PC-3 (cell line): ENCODE results near the gene PRUNE2. TPM values are rescaled to one million over a fixed set of nuclear protein-coding genes. Genes with fewer than 3 reads are reported as not detected.

Experiments
- ATAC-seq: fragments of 200-7000 bp; cut with Tn5 transposase; 2 replicates; pipeline ENCODE4 v1.9.1; 2020; ENCODE audit warnings: mild to moderate bottlenecking, moderate library complexity
- BruUV-seq: library from RNA; stranded (reverse); fragments of 400-500 nt; replicated peaks from 2 replicates; lab custom pipeline; 2021; lab: Mats Ljungman, UMichigan
- CTCF ChIA-PET: fragments of 300-600 bp; sonication (Branson Sonifier 250); formaldehyde crosslinking; loops from one replicate; lab custom pipeline; 2022; ENCODE audit warnings: antibody characterized with exemption; lab: Charles Lee
- POLR2A ChIA-PET: fragments of 300-600 bp; sonication (Branson Sonifier 250); formaldehyde crosslinking; loops from one replicate; lab custom pipeline; 2022; ENCODE audit warnings: antibody characterized with exemption; ENCODE audit not compliant: unreplicated experiment; lab: Charles Lee
- DNase-seq: peaks from one replicate; pipeline ENCODE4 v3.0.0-alpha.2; 2015
- H2AFZ ChIP-seq: fragments of 300-600 bp; sonication (generic); 2 replicates; pipeline ENCODE4 v1.6.0; 2016; ENCODE audit warnings: antibody characterized with exemption, low read length
- H3F3A ChIP-seq: fragments of 300-600 bp; sonication (generic); one replicate; pipeline ENCODE4 v1.6.0; 2017; ENCODE audit warnings: antibody characterized with exemption, low read length, control low read depth, mild to moderate bottlenecking; ENCODE audit not compliant: unreplicated experiment
- H3K27ac ChIP-seq: fragments of 300-600 bp; sonication (generic); 2 replicates; pipeline ENCODE4 v1.5.1; 2016; ENCODE audit warnings: mild to moderate bottlenecking, low read length
- H3K27me3 ChIP-seq: fragments of 300-600 bp; sonication (generic); 2 replicates; pipeline ENCODE4 v1.6.1; 2016; ENCODE audit warnings: low read length, mixed read lengths
- H3K36me3 ChIP-seq: fragments of 300-600 bp; sonication (generic); 2 replicates; pipeline ENCODE4 v1.6.1; 2016; ENCODE audit warnings: low read depth, mixed run types, low read length, mixed read lengths
- H3K4me1 ChIP-seq: fragments of 300-600 bp; sonication (generic); 2 replicates; pipeline ENCODE4 v1.5.1; 2016; ENCODE audit warnings: low read length; ENCODE audit not compliant: insufficient read depth
- H3K4me2 ChIP-seq: fragments of 300-600 bp; sonication (generic); 2 replicates; pipeline ENCODE4 v1.6.0; 2016; ENCODE audit warnings: low read length
- H3K4me3 ChIP-seq: fragments of 300-600 bp; sonication (generic); 2 replicates; pipeline ENCODE4 v1.5.1; 2016; ENCODE audit warnings: mild to moderate bottlenecking, low read length, mixed read lengths
- H3K79me2 ChIP-seq: fragments of 300-600 bp; sonication (generic); 2 replicates; pipeline ENCODE4 v1.6.1; 2017; ENCODE audit warnings: low read length, mixed read lengths
- H3K9ac ChIP-seq: fragments of 300-600 bp; sonication (generic); 2 replicates; pipeline ENCODE4 v1.6.0; 2016; ENCODE audit warnings: mild to moderate bottlenecking, low read length
- H3K9me2 ChIP-seq: fragments of 300-600 bp; sonication (generic); replicated peaks from 2 replicates; pipeline ENCODE4 v1.6.1; 2016; ENCODE audit warnings: mixed run types, low read length, mixed read lengths
- H3K9me3 ChIP-seq: fragments of 300-600 bp; sonication (generic); 2 replicates; pipeline ENCODE4 v1.6.1; 2016; ENCODE audit warnings: low read length, mixed read lengths
- H4K20me1 ChIP-seq: fragments of 300-600 bp; sonication (generic); 2 replicates; pipeline ENCODE4 v1.6.1; 2016; ENCODE audit warnings: low read length, mixed read lengths
- EZH2 ChIP-seq: fragments of 300-600 bp; sonication (generic); IDR thresholded peaks from one replicate; pipeline ENCODE4 v1.6.1; 2017; ENCODE audit warnings: antibody characterized with exemption, mild to moderate bottlenecking, low read length; ENCODE audit not compliant: unreplicated experiment
- EZH2phosphoT487 ChIP-seq: fragments of 300-600 bp; sonication (generic); IDR thresholded peaks from 2 replicates; pipeline ENCODE4 v1.6.1; 2018; ENCODE audit warnings: mild to moderate bottlenecking, antibody characterized with exemption, low read length, borderline replicate concordance
- intact Hi-C: fragments of 100-400 bp; cut with micrococcal nuclease; formaldehyde crosslinking; loops from 2 replicates; pipeline ENCODE4 v1.9.0; 2023
- total RNA-seq: library from RNA; depleted of rRNA; stranded (reverse); fragments of >200 nt; gene quantifications from 2 replicates; pipeline ENCODE4 v1.2.3, GENCODE V29; 2014
- TF ChIP-seq, protein P1 (sequence below): fragments of 300-600 bp; sonication (generic); conservative IDR thresholded peaks from 2 replicates; pipeline ENCODE4 v1.5.1; 2017; ENCODE audit warnings: antibody characterized with exemption, low read depth, mild to moderate bottlenecking, low read length

Gene PRUNE2
- total RNA-seq, 1 experiment from 2014 or later, result not detected

DNA sequence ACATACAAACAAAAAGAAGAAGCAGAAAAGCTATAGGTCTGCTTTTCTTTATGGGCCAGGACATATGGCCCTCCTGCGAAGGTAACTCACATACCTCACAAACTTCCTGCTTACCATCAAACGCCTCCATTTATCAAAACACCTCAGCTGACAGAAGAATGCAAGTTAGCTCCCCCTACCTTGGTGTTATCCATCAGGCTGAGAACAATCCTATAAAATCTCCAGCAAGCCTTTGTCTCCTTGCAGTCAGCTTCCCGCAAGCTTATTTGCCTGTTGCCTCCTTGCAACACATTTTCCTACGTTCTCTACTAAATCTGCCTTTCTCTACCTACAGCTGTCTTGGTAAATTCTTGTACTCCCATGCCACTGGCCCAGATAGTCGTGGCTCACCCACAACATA lies 164.4 kb downstream of the PRUNE2 start:
- POLR2A ChIA-PET, result interaction anchor here (0.6 kb wide), 1 partner anchor 60 kb away, joined by 4 read pairs; no protein-coding TSS in a partner anchor
- TF ChIP-seq, protein P1, sequence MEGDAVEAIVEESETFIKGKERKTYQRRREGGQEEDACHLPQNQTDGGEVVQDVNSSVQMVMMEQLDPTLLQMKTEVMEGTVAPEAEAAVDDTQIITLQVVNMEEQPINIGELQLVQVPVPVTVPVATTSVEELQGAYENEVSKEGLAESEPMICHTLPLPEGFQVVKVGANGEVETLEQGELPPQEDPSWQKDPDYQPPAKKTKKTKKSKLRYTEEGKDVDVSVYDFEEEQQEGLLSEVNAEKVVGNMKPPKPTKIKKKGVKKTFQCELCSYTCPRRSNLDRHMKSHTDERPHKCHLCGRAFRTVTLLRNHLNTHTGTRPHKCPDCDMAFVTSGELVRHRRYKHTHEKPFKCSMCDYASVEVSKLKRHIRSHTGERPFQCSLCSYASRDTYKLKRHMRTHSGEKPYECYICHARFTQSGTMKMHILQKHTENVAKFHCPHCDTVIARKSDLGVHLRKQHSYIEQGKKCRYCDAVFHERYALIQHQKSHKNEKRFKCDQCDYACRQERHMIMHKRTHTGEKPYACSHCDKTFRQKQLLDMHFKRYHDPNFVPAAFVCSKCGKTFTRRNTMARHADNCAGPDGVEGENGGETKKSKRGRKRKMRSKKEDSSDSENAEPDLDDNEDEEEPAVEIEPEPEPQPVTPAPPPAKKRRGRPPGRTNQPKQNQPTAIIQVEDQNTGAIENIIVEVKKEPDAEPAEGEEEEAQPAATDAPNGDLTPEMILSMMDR, result no peak
- TF ChIP-seq EZH2phosphoT487, result no peak
- no peak for TF ChIP-seq EZH2
- Histone ChIP-seq H3K27ac (no peak overlapping the region), H3K4me3 (no peak overlapping the region), H3K79me2 (no peaks in the 10 kb centered on the region), H3K9ac (no peak overlapping the region), H4K20me1 (no peaks in the 10 kb centered on the region), H2AFZ (no peak overlapping the region), H3K4me2 (no peak overlapping the region), H3F3A (no peaks in the 10 kb centered on the region), H3K36me3 (no peaks in the 10 kb centered on the region), H3K9me3 (no peaks in the 10 kb centered on the region), H3K9me2 (no peaks in the 10 kb centered on the region), H3K4me1 (no peaks in the 10 kb centered on the region), H3K27me3 (peaks cover 16% of the 10 kb centered on the region; the same call in 1 of the 2 replicates)
- intact Hi-C loops, result no loop called here
- CTCF ChIA-PET, result no interaction called here
- DNase-seq, result no peak
- no peak for ATAC-seq
- no TSS peak for BruUV-seq

DNA sequence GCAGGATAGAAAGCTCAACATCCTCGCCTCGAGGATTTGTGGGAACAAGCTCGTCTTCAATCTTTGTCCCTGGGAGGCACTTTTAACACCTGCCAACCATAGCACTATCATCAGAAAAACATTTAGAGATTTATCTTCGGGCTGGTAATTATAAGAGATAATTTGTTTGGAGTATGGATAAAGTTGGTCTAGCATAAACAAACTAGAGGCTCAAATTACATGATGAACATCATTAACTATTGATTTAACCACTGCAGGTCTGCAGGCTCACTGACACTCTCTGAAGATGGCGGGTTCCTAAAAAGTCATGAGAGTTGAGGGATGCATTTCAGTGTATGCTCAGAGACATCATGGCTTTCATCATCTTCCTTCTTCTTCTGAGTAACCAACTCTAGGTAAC lies 167.5 kb downstream of the PRUNE2 start:
- ATAC-seq (no peak), DNase-seq (no peak)
- H3K79me2 ChIP-seq, result no peaks in the 10 kb centered on the region
- no peak overlapping the region for H3K9ac ChIP-seq
- peaks cover 16% of the 10 kb centered on the region; the same call in 1 of the 2 replicates for H3K27me3 ChIP-seq
- no peaks in the 10 kb centered on the region for H3K9me3 ChIP-seq
- POLR2A ChIA-PET, result no interaction called here
- intact Hi-C loops, result no loop called here
- TF ChIP-seq EZH2, result no peak
- TF ChIP-seq, protein P1, result no peak
- TF ChIP-seq EZH2phosphoT487, result no peak
- H3K4me2 ChIP-seq, result no peak overlapping the region
- no peak overlapping the region for H2AFZ ChIP-seq
- H4K20me1 ChIP-seq, result no peaks in the 10 kb centered on the region
- BruUV-seq, result no TSS peak
- no peaks in the 10 kb centered on the region for H3K9me2 ChIP-seq
- CTCF ChIA-PET, result no interaction called here
- H3K4me1 ChIP-seq, result no peaks in the 10 kb centered on the region
- no peaks in the 10 kb centered on the region for H3K36me3 ChIP-seq
- H3F3A ChIP-seq, result no peaks in the 10 kb centered on the region
- no peak overlapping the region for H3K4me3 ChIP-seq
- no peak overlapping the region for H3K27ac ChIP-seq

DNA sequence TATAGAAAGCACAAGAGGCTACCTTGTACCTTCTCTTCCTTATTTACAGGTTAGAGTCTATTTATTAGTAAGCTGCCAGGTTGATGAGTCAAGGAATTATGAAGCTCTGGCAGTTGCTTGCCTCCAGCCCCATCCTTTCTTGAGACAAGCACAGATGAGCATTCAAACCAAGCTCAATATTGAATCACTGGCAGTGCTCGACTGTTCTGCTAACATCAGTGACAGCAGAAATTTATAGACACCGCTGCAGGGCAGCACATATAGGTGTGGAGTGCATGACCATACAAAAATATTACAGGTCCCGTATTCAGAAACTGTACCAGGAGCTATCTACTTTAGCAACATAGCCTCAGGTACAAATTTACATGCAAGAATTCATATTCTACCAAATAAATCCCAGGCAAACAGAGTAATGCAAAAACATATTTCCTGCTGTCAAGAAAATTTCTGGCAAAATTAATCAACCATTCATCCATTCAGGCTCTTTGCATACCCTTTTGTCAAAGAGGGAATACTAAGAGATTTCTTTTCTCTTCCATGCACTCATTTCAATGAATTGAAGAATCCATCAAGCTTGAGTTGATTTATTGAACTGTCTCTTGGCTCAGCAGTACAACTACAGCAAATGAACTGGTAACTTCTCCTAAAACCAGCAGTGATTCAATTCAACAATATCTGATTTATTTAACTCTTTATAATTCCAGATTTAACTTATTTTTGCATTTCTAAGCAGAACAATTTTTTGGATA lies 168.6 kb downstream of the PRUNE2 start:
- Histone ChIP-seq H3K27ac (no peak overlapping the region), H3K36me3 (no peaks in the 10 kb centered on the region), H2AFZ (no peak overlapping the region), H3F3A (no peaks in the 10 kb centered on the region), H3K4me1 (no peaks in the 10 kb centered on the region), H3K27me3 (peaks cover 16% of the 10 kb centered on the region; the same call in 1 of the 2 replicates), H3K9ac (no peak overlapping the region), H3K4me3 (no peak overlapping the region), H3K9me3 (no peaks in the 10 kb centered on the region), H3K79me2 (no peaks in the 10 kb centered on the region), H3K9me2 (no peaks in the 10 kb centered on the region), H3K4me2 (no peak overlapping the region), H4K20me1 (no peaks in the 10 kb centered on the region)
- BruUV-seq, result no TSS peak
- intact Hi-C loops, result no loop called here
- ChIA-PET CTCF (no interaction called here), POLR2A (interaction anchor here (0.5 kb wide), 1 partner anchor 56 kb away, joined by 4 read pairs; no protein-coding TSS in a partner anchor)
- DNase-seq (no peak), ATAC-seq (no peak)
- no peak for TF ChIP-seq EZH2phosphoT487
- TF ChIP-seq, protein P1, result no peak
- TF ChIP-seq EZH2, result no peak
